Progenitor cell of endocrine pancreas (in vitro differentiated cells): ENCODE measurements around the gene ACHE. TPM values are rescaled to one million over a fixed set of nuclear protein-coding genes. Genes with fewer than 3 reads are reported as not detected.

ENCODE experiments used
- DNase-seq: peaks from one replicate; pipeline ENCODE4 v3.0.0; 2021; ENCODE audit warnings: low spot score; ENCODE audit not compliant: unreplicated experiment
- H3K27ac Mint-ChIP-seq: 2 replicates; pipeline ENCODE4 v1.8.0; 2021; ENCODE audit warnings: mild to moderate bottlenecking, moderate library complexity, mixed read lengths
- H3K27me3 Mint-ChIP-seq: 2 replicates; pipeline ENCODE4 v1.8.0; 2021; ENCODE audit warnings: mixed read lengths
- H3K36me3 Mint-ChIP-seq: 2 replicates; pipeline ENCODE4 v1.8.0; 2022; ENCODE audit warnings: mixed read lengths; ENCODE audit not compliant: insufficient read depth
- H3K4me1 Mint-ChIP-seq: 2 replicates; pipeline ENCODE4 v1.8.0; 2021; ENCODE audit warnings: low read depth, mixed read lengths
- H3K4me3 Mint-ChIP-seq: 2 replicates; pipeline ENCODE4 v1.8.0; 2021; ENCODE audit warnings: low read depth, mild to moderate bottlenecking, moderate library complexity, mixed read lengths
- H3K9me3 Mint-ChIP-seq: 2 replicates; pipeline ENCODE4 v1.8.0; 2021; ENCODE audit warnings: low read depth, mixed read lengths
- total RNA-seq: library from RNA; stranded (reverse); gene quantifications from 2 replicates; pipeline ENCODE4 v1.2.1, GENCODE V29; 2021
- TF ChIP-seq, protein P1 (sequence below): fragments of 200-600 bp; sonication (generic); IDR thresholded peaks from one replicate; pipeline ENCODE4 v1.5.0; 2021; ENCODE audit warnings: antibody characterized with exemption, mild to moderate bottlenecking; ENCODE audit not compliant: unreplicated experiment

Gene ACHE
- total RNA-seq, 1 donor from 2014 or later, result 4.0 TPM

DNA sequence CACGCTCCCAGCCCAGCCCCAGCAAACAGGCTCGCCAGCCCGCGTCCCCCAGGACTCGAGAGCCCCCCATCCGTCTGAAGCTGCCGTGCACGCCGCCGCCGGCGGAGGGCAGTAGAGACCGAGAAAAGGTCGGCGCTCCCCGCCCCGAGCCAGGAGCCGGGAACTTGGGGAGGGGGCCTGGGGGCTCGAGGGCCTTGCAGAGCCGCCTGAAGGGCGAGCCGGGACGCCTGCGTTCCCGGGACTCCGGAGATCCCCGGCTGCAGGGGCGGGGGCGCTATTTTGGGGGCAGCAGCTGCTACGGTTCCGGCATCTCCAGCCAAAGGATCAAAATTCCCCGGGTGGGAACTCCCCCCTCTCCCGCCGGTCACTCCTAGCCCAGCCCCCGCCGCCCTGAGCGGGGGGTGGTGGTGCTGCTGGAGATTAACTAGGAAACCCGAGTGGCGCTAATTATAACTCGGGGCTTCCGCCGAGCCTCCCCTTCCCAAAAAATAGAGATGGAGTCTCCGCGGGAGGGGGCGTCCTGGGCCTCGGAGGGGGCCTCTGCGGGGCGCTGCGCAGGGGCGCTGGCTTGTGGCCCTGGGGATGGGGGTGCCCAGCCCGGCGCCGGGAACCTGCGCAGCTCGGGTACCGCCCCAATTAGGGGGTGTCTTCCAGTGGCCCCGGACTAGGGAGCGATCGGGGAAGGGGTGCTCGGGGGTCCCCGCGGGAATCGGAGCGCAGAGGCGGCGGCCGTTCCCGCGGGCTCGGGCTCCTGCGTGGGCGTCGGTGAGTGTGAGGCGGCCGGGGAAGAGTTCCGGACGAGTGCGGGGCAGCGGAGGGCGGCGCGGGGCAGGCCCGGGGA is 608 bp downstream of the ACHE start:
- TF ChIP-seq, protein P1, sequence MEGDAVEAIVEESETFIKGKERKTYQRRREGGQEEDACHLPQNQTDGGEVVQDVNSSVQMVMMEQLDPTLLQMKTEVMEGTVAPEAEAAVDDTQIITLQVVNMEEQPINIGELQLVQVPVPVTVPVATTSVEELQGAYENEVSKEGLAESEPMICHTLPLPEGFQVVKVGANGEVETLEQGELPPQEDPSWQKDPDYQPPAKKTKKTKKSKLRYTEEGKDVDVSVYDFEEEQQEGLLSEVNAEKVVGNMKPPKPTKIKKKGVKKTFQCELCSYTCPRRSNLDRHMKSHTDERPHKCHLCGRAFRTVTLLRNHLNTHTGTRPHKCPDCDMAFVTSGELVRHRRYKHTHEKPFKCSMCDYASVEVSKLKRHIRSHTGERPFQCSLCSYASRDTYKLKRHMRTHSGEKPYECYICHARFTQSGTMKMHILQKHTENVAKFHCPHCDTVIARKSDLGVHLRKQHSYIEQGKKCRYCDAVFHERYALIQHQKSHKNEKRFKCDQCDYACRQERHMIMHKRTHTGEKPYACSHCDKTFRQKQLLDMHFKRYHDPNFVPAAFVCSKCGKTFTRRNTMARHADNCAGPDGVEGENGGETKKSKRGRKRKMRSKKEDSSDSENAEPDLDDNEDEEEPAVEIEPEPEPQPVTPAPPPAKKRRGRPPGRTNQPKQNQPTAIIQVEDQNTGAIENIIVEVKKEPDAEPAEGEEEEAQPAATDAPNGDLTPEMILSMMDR, result peak; percentile 89
- H3K27me3 Mint-ChIP-seq, result peaks cover 22% of the 10 kb centered on the region
- no peaks in the 10 kb centered on the region for H3K36me3 Mint-ChIP-seq
- DNase-seq, result peak; percentile 88
- H3K27ac Mint-ChIP-seq, result no peak overlapping the region
- H3K9me3 Mint-ChIP-seq, result no peaks in the 10 kb centered on the region
- H3K4me1 Mint-ChIP-seq, result peaks cover 23% of the 10 kb centered on the region
- peak overlapping the region; percentile 52 for H3K4me3 Mint-ChIP-seq

- Mint-ChIP-seq H3K27ac (peak overlapping the region; percentile 21), H3K36me3 (no peaks in the 10 kb centered on the region), H3K4me3 (peak overlapping the region; percentile 45), H3K9me3 (no peaks in the 10 kb centered on the region), H3K4me1 (peaks cover 24% of the 10 kb centered on the region), H3K27me3 (peaks cover 20% of the 10 kb centered on the region)
- TF ChIP-seq, protein P1, result no peak
- no peak for DNase-seq
Observed at GRCh38 chr7:100893910-100894721, 1.6 kb downstream of the ACHE start.

- peaks cover 20% of the 10 kb centered on the region for H3K27me3 Mint-ChIP-seq
- H3K4me3 Mint-ChIP-seq, result no peak overlapping the region
Observed at GRCh38 chr7:100893318-100893895, 2.3 kb downstream of the ACHE start.

GRCh38 chr7:100892364-100893317 is 3.0 kb downstream of the ACHE start:
- Mint-ChIP-seq H3K27me3 (peaks cover 13% of the 10 kb centered on the region), H3K36me3 (peaks cover 7% of the 10 kb centered on the region), H3K27ac (no peak overlapping the region), H3K9me3 (no peaks in the 10 kb centered on the region), H3K4me1 (peaks cover 33% of the 10 kb centered on the region), H3K4me3 (peak overlapping the region; percentile 80)
- TF ChIP-seq, protein P1, result no peak
- no peak for DNase-seq

More at GRCh38 chr7:100893318-100893895, 2.3 kb downstream of the ACHE start:
- Mint-ChIP-seq H3K9me3 (no peaks in the 10 kb centered on the region), H3K4me1 (peaks cover 27% of the 10 kb centered on the region), H3K36me3 (peaks cover 2% of the 10 kb centered on the region), H3K27ac (no peak overlapping the region)
- TF ChIP-seq, protein P1, result no peak
- DNase-seq, result no peak
